ENCODE measurements around the gene TULP3.
A peak's percentile ranks its signal among the peaks of the same experiment; 100 is the strongest.

Gene TULP3

DNA sequence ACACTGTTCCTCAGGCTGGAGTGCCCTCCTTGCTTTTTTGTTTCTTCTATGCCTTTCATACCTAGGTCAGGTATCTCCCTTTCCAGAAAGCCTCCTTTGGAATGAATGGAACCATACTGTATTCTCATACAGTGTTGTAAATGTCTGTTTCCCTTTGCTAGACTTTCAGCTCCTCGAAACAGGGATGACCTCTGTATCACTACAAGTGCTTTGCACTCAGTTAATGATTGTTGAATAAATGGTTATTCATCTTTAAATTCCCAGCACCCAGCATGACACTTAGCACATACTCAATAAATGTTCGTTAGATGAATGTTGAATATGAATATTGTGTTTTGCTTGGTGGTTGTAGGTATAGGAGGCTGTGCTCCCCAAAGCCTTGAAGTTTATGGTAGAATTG is 5.9 kb upstream of the TULP3 start:
- Histone ChIP-seq H3K27ac (ENCODE audit: extremely low read depth, low read depth, low read length) (no peak overlapping the region), H3K36me3 (ENCODE audit: control insufficient read depth in 2 of 2, insufficient read depth in 1 of 2, low read length in 2 of 2) (peaks cover 21 to 43% of the 10 kb centered on the region in 2 experiments), H3K4me3 (ENCODE audit: low read depth, low read length) (no peak overlapping the region), H3K4me1 (ENCODE audit: control insufficient read depth, insufficient read depth, low read length) (no peaks in the 10 kb centered on the region), H3K9me3 (ENCODE audit: control insufficient read depth, insufficient read depth, low read depth, low read length) (no peaks in the 10 kb centered on the region)
- TF ChIP-seq ZNF623 (tag by site-specific recombination; IDR thresholded peaks at IDR 0.05) (no peak), ZNF202 (tag by site-specific recombination; IDR thresholded peaks at IDR 0.05; ENCODE audit: borderline replicate concordance) (no peak), ZBTB8A (tag by site-specific recombination; IDR thresholded peaks at IDR 0.05) (no peak), TRIM28 (IDR thresholded peaks at IDR 0.05; ENCODE audit: borderline replicate concordance, low read length) (no peak), ZNF423 (tag by site-specific recombination; IDR thresholded peaks at IDR 0.05) (no peak), IKZF3 (tag by site-specific recombination; IDR thresholded peaks at IDR 0.05) (peak; percentile 21; the same call in 1 of the 2 replicates), ZNF223 (tag by site-specific recombination; IDR thresholded peaks at IDR 0.05) (no peak), ZNF394 (tag by site-specific recombination; IDR thresholded peaks at IDR 0.05; ENCODE audit: borderline replicate concordance) (no peak)
- TF ChIP-seq, protein P1, sequence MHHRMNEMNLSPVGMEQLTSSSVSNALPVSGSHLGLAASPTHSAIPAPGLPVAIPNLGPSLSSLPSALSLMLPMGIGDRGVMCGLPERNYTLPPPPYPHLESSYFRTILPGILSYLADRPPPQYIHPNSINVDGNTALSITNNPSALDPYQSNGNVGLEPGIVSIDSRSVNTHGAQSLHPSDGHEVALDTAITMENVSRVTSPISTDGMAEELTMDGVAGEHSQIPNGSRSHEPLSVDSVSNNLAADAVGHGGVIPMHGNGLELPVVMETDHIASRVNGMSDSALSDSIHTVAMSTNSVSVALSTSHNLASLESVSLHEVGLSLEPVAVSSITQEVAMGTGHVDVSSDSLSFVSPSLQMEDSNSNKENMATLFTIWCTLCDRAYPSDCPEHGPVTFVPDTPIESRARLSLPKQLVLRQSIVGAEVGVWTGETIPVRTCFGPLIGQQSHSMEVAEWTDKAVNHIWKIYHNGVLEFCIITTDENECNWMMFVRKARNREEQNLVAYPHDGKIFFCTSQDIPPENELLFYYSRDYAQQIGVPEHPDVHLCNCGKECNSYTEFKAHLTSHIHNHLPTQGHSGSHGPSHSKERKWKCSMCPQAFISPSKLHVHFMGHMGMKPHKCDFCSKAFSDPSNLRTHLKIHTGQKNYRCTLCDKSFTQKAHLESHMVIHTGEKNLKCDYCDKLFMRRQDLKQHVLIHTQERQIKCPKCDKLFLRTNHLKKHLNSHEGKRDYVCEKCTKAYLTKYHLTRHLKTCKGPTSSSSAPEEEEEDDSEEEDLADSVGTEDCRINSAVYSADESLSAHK (tag by site-specific recombination; IDR thresholded peaks at IDR 0.05): 0 out of 2 replicates have a peak, but pooled peaks have one; percentile 24
- ChIA-PET CTCF (interaction anchor here (0.6 to 5.1 kb wide), 22 partner anchors 8 to 200 kb away, joined by 3 to 34 read pairs (median 4); partner anchors contain the start of genes FOXM1 and RHNO1), POLR2A (interaction anchor here (0.6 to 2.3 kb wide), 5 partner anchors 8 to 156 kb away, joined by 3 to 9 read pairs (median 3); partner anchors contain the start of genes FOXM1 and RHNO1)

DNA sequence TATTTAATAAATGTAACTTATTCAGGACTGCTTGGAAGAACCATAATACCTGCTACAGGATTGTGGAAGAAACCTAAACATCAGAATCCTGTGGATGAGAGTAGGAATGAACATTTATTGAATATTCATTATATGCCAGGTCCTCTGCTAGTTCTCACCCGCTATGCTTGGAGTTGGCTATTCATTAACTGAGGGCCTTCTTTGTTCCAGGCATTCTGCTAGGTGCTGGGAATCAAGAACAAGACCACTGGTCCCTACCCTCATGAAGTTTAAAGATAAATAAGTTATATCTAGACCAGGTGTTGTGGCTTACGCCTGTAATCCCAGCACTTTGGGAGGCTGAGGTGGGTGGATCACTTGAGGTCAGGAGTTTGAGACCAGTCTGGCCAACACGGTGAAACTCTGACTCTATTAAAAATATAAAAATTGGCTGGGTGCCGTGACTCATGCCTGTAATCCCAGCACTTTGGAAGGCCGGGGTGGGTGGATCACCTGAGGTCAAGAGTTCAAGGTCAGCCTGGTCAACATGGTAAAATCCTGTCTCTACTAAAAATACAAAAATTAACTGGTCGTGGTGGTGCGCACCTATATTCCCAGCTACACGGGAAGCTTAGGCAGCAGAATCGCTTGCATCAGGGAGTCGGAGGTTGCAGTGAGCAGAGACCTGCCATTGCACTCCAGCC is 3.8 kb upstream of the TULP3 start:
- Histone ChIP-seq H3K9me3 (ENCODE audit: control insufficient read depth, insufficient read depth, low read depth, low read length) (no peaks in the 10 kb centered on the region), H3K36me3 (ENCODE audit: control insufficient read depth in 2 of 2, insufficient read depth in 1 of 2, low read length in 2 of 2) (peaks cover 12 to 38% of the 10 kb centered on the region in 2 experiments), H3K4me3 (ENCODE audit: low read depth, low read length) (no peak overlapping the region), H3K4me1 (ENCODE audit: control insufficient read depth, insufficient read depth, low read length) (peaks cover 3% of the 10 kb centered on the region), H3K27ac (ENCODE audit: extremely low read depth, low read depth, low read length) (no peak overlapping the region)
- ChIA-PET POLR2A (interaction anchor here (0.6 to 2.3 kb wide), 4 partner anchors 10 to 42 kb away, joined by 3 to 9 read pairs (median 6); partner anchors contain the start of genes FOXM1 and RHNO1), CTCF (interaction anchor here (0.6 to 5.1 kb wide), 8 partner anchors 9 to 308 kb away, joined by 3 to 34 read pairs (median 4); partner anchors contain the start of genes FOXM1 and RHNO1)
- TF ChIP-seq ZNF585B (tag by site-specific recombination; IDR thresholded peaks at IDR 0.05) (no peak), ZFP3 (tag by site-specific recombination; IDR thresholded peaks at IDR 0.05; ENCODE audit: low read depth) (no peak), ZNF560 (tag by site-specific recombination; IDR thresholded peaks at IDR 0.05; ENCODE audit: borderline replicate concordance) (no peak), ZNF324 (tag by site-specific recombination; IDR thresholded peaks at IDR 0.05) (no peak), ZNF670 (tag by site-specific recombination; IDR thresholded peaks at IDR 0.05; ENCODE audit: low read depth) (no peak), ZNF146 (tag by site-specific recombination; IDR thresholded peaks at IDR 0.05) (no peak), KLF1 (tag by site-specific recombination; IDR thresholded peaks at IDR 0.05) (no peak), ZNF184 (tag by site-specific recombination; IDR thresholded peaks at IDR 0.05) (no peak), ZNF223 (tag by site-specific recombination; IDR thresholded peaks at IDR 0.05) (no peak), ZNF350 (tag by site-specific recombination; IDR thresholded peaks at IDR 0.05) (no peak), GLIS1 (tag by site-specific recombination; IDR thresholded peaks at IDR 0.05) (no peak), ZSCAN23 (tag by site-specific recombination; IDR thresholded peaks at IDR 0.05) (no peak), ZBTB1 (tag by site-specific recombination; IDR thresholded peaks at IDR 0.05) (no peak), ZBTB48 (tag by site-specific recombination; IDR thresholded peaks at IDR 0.05) (no peak), ZNF654 (tag by site-specific recombination; IDR thresholded peaks at IDR 0.05; ENCODE audit: low read depth) (no peak), PRDM1 (tag by site-specific recombination; IDR thresholded peaks at IDR 0.05) (no peak)
- TF ChIP-seq, protein P2, sequence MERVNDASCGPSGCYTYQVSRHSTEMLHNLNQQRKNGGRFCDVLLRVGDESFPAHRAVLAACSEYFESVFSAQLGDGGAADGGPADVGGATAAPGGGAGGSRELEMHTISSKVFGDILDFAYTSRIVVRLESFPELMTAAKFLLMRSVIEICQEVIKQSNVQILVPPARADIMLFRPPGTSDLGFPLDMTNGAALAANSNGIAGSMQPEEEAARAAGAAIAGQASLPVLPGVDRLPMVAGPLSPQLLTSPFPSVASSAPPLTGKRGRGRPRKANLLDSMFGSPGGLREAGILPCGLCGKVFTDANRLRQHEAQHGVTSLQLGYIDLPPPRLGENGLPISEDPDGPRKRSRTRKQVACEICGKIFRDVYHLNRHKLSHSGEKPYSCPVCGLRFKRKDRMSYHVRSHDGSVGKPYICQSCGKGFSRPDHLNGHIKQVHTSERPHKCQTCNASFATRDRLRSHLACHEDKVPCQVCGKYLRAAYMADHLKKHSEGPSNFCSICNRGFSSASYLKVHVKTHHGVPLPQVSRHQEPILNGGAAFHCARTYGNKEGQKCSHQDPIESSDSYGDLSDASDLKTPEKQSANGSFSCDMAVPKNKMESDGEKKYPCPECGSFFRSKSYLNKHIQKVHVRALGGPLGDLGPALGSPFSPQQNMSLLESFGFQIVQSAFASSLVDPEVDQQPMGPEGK (tag by site-specific recombination; IDR thresholded peaks at IDR 0.05): no peak
- TF ChIP-seq, protein P3, sequence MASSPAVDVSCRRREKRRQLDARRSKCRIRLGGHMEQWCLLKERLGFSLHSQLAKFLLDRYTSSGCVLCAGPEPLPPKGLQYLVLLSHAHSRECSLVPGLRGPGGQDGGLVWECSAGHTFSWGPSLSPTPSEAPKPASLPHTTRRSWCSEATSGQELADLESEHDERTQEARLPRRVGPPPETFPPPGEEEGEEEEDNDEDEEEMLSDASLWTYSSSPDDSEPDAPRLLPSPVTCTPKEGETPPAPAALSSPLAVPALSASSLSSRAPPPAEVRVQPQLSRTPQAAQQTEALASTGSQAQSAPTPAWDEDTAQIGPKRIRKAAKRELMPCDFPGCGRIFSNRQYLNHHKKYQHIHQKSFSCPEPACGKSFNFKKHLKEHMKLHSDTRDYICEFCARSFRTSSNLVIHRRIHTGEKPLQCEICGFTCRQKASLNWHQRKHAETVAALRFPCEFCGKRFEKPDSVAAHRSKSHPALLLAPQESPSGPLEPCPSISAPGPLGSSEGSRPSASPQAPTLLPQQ (tag by site-specific recombination; IDR thresholded peaks at IDR 0.05): no peak
